ENCODE results near the gene ASMTL.

GRCh38 chrX:1481636-1482529, 29.2 kb upstream of the ASMTL start:
- TF ChIP-seq EZH2 (IDR thresholded peaks at IDR 0.05; ENCODE audit: borderline replicate concordance, low read length) (no peak), CTCF (conservative IDR thresholded peaks at IDR 0.05 in 1 of 2, IDR thresholded peaks at IDR 0.05 in 1 of 2; ENCODE audit: extremely low read depth in 1 of 2, insufficient read depth in 1 of 2, low read depth in 1 of 2, low read length in 2 of 2) (no peak)
